SKM-1 (cell line): ENCODE results near the gene FBXW4.

Experiments used
- DNase-seq: peaks from one replicate; lab custom pipeline; 2025; ENCODE audit not compliant: unreplicated experiment; lab: John Stamatoyannopoulos, UW

The FBXW4 gene

DNA sequence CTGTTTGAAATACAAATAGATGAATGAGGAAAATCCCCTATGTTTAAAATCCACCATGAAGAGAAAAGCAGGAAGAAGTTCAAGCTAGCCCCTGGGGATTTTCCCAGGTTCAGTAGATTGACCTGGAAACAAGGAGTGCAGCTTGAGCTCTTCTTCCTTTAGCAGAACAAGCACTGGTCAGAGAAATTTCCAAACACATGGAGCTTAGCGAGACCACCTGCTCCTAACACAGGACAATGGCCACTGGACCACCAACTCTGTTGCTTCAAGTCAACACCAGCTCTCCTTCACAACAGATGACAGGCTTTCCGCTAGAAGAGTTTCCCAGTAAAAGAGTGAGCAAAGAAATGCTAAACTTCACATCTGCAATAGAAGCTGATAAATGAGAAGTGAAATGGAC lies 9.4 kb upstream of the FBXW4 start:
- no peak for DNase-seq

DNA sequence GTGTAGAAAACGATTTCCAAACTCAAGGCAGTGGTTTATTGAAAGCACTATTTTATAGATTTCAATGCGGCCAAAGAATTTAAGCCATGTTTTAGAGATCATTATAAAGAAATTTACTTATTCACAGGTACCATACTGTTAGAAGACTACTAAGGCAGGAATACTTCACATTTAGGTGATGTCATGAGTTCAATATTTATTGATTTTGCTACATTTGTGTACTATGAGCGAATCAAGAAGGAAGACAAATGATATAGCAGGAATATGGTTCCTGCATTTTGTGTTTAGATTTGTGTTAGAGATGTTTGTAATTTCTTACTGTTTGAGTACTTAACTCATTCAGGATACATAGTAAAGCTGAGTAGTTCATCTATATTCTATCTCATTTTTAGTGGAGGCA lies 1.7 kb upstream of the FBXW4 start:
- no peak for DNase-seq

DNA sequence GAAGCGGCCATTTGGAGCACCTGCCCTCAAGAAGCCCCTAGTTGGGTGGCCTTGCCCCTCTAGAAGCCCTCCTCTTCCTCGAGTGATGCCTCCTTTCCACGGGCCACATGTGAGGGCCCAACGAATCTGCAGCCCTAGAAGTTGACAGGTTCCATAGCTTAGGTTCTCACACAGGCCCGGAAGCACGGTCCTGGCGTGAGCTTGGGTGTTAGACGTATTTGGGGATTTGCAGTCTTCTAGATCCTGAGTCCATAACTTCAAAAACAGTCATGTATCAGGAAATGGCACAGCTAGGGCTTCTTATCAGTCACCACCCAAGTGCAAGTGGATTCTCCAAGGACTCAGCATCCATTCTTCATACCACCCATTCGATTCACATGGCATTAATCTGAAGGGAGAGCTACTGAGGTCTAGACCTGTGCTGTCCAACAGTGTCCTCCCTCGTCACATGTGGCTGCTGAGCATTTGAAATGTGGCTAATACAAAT lies 477 bp upstream of the FBXW4 start:
- DNase-seq: no peak

DNA sequence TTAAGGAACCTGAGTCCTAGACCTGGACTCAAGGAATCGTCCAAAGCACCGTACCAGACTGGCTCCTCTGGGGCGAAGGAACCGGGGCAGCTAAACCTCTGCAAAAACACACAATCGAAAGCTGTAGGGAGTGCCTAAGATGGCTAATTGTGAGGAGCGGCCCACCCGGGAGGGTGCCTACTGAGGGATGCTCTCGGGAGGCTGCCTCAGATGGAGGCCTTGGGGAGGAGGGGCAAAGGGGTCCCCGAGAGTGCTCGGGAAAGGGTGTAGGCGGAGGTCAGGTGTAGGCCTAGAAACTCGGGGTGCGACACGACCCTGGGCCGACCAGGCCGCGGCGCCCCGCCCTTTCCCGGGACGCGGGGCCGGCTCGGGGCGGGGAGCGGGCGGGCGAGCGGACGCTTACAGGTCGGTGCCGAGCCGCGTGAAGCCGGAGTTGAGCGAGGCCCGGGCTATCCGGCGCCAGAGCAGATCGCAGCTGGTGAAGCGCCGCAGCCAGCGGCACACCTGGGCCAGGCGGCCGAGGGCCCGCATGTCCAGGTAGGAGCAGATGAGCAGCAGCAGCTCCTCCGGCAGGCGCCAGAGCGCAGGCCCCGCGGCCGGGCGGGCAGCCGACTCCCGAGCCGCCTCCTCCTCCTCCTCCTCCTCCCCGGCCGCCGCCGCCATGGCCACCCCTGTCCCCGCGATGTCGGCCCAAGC lies 844 bp downstream of the FBXW4 start:
- DNase-seq: no peak

DNA sequence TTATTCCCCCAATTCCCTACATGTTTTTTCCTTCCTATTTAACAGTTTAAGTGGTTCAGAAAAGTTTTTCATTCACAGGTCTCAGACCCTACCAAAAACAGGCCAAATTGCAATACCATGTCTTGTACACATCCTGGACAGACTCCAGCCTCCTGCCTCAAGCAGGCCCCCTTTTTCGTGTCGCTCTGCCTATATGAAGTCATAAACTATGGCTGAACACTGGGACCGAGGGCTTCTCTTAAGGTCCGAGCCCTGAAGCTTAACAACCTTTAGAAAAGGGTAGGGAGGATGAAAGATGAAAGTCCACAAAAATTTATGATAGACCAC lies 1.4 kb downstream of the FBXW4 start:
- DNase-seq: no peak

DNA sequence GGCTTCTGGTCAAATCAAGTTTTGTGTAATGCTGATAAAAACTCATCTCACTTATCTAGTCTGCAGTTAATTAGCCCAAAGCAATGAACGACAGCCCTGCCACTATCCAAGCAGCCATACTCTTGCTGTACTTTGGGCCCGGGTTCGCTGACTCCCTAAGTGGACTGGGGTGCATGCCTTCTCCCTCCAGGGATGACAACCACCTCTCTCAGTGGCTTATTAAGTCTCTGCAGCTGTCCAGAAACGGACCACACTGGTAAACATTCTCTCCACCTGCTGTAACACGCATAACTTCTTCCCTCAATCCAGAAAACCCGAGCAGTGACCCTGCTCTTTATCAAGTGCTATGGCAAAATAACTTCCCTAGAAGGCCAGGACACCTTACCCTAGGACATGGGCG lies 3.9 kb downstream of the FBXW4 start:
- no peak for DNase-seq

DNA sequence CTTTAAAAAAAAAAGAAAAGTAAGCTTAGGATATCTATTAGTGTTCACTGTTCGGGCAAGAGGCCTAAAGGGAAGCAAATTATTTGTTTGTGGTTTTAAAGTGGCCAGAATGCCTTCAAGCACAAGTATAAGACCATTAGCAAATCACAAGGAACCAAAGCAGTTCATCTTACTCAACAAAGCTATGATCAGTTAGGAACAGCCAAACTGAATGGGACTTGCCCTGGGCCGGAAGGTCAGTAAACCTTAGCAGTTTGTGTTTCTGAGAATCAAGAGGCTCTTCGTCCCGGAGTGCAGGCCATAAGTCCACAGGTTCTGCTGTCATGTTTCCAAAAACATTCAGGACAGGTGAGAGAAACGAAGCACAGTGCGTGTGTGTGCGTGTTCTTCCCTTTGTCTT lies 4.5 kb downstream of the FBXW4 start:
- DNase-seq: no peak

DNA sequence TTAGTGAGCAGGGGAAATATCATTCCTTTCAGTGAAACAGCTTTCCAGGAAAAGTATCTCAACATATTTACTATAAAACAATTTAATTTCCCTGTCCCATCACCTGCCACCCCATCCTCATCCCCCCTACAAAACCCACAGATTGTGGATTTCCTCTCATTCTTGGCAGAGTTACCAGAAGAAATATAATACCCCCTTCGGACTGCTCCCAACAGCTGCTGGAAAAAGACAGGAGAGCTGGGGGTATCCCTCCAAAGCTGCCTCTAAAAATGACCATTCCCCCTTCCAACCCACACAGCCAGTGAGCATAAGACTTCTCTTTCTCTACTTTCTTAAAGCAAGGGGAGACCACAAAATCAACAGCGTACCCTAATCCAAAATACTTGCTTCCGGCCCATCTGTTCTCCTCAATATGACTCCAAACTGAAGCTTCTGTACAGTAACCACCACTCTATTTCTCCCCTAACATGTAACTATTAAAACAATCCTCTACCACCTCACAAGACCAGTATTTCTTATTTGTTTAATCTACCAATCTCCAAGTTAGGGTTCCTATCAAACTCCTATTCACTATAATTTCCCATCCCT lies 7.8 kb downstream of the FBXW4 start:
- no peak for DNase-seq

DNA sequence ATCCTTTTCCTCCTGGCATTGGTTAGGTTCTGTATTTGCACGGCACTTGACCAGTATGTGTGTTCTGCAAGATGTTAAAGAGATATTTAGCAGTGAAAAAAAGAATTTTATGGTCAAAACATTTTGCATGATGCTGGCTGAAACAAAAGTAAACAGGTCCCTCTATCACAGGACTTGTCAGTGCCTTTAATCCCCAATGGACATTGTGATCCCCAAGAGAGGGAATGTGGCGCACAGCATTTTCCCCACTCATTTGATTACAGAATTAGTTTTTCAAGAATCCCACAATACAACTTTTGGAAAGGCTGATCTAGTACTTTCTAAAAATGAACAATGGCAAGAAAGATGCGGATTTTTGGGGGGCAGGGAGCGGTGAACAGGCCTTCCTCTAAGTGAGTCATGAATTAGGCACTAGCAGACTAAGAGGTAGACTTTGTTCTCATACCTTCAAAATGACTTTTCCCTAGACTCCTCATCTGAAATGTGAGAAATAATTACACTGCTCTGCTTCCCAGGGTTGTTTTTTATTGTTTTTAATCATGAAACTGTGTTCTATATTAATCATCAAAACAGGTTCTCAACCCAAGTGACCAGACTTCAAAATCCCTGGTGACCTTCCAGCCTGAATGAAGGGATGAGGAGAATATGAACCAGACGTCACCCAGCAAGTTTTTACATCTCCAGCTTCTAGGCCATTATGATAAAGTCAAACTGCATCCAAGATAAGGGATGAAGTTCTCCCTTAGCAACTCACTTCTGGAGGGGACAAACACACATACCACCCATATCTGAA lies 8.6 kb downstream of the FBXW4 start:
- DNase-seq: no peak

DNA sequence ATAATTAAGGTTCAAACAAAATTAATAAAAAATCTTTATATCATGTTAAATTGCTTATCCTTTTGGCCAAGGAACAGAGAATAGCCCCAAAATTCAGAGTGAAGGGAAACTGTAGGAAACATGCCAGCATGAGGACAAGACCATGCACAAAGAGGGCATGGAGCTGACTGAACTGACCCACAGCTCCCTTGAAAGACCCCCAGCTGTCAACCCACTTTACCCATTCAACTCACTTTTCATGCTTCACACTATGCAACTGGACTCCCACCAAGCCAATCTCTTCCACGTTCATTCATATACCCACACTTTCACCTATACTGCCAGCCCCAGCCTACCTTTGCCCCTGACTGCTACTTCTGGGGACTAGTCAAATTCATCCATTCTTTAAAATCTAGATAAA lies 10.2 kb downstream of the FBXW4 start:
- no peak for DNase-seq

DNA sequence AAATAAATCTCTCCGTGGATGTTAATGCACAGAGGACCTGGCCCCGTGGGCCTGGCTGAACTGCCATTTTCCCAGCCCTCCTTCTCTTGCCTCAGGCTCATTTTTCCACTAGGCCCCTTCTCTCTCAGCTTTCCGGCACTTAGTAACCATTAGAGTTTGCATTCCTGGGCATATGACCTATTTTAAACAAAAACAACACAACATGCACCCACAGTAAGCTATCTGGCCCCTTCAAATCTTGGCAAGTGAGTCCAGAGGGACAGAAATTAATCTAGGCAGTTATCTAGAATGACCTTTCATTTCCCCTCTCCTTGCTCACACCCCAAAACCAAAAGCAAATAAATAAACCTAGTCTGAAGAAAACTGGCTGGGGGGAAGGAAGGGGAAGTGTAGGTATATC lies 11.7 kb downstream of the FBXW4 start:
- no peak for DNase-seq

DNA sequence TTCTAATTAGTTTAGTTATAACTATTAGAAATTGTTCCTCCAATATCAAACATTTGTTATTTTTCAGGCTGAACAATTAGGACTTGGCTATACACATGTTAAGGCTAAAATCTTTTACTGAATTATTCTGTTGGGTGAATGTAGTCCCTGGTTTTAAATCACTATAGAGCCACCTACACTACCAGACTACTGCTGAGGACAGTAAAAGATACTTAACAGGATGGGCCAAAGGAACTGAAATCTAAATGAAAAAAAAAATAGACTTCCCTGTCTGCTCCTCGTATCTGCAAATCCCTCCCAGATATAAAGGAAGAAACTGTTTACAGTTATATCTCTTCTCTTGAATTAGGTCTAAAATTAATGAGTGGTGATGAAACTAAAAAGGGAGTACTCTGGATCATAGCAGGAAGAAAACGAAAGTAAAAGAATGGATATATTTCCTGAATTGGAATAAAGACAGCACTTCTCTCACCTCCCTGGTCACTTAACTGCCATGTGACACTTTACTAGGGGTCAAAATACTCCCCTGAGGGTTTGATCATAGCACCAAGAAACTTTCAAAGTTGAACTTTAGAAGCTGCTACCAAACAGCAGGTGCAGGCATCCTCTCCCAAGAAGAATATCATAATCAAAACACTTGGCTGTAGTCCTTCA lies 12.7 kb downstream of the FBXW4 start:
- DNase-seq: no peak

DNA sequence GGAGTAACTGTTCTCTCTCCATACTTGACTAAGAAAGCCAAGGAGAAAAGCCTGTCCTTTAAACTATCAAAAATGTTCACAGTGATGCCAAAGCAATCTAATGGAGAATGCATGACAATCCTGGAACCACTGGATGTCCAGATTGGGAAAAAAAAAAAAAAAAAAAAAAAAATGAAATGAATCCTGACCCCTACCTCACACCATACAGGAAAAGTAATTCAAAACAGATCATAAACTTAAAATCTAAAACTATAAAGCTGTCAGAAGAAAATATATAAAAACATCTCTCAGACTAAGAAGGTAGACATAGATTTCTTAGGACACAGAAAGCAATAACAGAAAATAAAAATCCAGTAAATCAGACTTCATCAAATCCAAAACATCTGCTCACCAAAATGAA lies 18.4 kb downstream of the FBXW4 start:
- no peak for DNase-seq

DNA sequence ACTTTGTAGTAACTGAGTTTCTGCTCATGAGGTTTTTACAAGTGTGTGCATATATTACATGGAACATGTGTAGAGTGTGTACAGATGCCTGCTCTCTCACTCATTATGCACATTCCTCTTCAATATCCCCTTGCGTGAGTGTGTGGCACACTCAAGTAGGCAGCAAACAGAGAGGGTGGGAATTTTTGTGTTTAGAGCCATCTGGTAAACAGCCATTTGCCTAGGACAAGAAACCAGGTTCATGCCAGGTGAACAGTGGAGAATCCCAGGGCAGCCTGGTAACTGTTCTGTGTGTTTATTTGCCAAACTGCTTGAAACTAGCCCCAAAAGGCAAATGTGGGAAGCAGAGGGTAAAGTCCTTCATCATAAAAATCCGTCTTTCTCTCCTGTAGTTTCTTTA lies 19.9 kb downstream of the FBXW4 start:
- no peak for DNase-seq

DNA sequence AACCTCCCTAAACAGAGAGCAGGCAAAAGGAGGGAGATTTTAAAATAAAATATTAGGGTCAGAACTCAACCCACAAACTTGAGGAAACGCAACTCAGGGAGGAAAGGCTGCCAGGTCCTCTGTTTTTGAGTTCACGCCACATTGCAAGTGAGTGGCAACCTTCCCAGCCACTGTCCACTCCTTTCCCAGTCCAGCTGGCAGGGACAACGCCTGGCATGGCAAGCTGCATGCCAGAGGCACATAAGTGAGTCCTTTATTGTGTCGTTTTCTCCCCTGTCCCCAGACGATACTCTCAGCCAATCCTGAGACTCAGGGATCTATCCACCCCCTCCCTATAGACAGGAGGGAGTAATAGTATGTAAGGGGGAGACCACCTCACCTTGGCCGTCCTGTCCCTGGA lies 22.4 kb downstream of the FBXW4 start:
- DNase-seq: no peak

DNA sequence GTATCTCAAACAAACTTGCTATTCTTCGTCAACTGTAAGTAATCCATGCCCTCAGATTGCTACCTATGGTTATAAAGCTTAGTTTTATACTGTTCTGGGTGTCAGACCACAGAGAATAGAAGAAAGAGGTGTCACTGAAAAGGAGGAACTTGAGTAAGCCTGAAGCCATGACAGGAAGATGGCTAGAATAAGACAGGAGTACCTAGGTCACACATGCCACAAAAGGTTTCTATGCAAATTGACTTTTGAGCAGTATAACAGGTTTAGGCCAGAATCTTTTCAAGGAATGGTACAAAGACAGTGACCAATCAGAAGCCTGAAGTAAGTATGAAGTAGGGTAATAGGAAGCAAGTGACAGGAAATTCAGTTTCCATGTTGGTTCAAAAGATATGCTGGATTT lies 23.5 kb downstream of the FBXW4 start:
- no peak for DNase-seq

DNA sequence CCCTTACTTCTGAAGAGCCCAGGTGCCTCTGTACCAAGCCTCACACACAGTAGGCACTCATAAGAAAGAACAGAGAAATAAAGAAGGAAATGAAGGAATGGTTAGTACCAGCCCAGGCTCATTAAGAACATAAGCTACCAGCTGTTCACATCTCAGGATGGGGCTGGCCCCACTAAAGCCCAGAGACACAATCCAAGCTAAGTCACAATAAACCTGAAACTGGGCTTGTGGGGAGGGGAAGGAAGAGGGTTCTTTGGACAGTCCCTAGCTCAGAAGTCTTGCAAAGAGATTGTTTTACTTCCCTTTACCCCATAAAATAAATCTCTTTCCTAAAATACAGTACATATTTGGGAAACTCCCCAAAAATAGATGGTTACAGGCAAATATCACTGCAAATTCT lies 24.3 kb downstream of the FBXW4 start:
- no peak for DNase-seq

DNA sequence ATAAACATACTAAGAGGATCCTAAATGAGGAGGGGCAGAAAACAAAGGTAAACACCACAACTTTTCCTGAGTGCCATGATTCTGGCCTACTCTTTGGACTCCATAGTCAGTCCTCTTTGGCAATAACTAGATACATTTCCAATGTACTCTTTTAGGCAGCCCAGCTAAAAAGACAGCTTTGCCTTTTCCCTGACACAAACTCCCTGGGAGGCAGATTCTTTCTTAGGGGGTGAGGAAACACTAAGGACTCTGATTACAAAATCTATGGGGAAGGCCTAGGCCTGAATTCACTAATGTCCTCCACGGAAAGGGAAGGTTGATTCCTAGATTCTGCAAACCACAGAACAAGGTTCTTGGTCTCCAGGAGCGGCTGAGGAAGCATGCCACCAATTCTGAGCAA lies 25.8 kb downstream of the FBXW4 start:
- no peak for DNase-seq

DNA sequence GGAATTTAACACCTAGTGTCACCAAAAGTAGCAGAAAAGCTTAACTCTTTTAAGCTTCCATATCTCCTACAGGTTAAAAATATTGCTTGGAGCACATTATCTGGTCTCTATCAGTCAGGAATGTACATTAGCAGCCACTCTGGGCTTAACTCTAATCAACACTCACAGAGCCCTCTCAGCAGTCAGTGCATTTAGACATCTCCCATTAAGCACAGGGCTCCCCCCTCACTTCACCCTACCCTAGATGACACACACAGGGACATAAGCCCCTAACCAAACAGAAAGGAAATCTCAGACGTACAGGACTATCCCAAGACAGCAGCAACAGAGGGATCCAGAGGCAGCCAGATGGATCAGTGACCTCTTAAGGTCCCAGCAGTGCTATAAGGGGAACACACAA lies 26.4 kb downstream of the FBXW4 start:
- DNase-seq: no peak

DNA sequence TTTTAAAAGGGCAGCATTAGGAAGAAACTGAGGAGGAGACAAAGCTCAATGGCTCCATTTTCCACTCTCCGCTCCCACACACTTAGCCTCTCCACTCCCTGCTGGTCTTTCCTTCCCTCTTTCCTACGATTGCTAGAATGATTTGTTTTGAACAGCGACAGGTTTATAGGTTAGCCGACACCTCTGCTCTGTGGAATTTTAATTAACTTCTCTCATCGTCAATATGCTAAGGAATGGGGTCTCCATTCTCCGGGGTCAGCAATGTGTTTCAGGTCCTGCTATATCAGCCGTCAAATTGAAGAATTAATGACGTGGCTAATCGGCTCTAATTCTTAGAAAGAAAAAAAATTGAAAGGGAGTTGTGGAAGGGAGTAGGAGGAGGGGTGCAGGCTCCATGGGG lies 28.9 kb downstream of the FBXW4 start:
- no peak for DNase-seq

DNA sequence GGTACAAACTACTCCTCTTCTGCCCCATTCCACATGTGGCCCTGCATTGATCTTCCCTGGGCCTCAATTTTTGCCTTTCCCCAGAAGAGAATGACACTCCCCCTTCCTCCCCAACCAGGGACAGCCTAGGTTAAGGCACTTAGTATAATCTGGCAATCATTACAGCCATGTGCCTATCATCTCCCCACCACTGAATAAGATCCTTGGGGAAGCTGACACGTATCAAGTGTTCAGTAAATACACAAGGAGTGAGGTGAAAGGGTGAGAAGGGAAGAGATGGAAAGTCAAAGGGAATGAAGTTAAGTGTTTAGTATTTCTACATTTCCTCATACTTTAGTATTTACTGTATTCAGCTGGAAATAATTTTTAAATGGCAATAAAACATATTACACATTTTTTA lies 31.9 kb downstream of the FBXW4 start:
- DNase-seq: no peak

DNA sequence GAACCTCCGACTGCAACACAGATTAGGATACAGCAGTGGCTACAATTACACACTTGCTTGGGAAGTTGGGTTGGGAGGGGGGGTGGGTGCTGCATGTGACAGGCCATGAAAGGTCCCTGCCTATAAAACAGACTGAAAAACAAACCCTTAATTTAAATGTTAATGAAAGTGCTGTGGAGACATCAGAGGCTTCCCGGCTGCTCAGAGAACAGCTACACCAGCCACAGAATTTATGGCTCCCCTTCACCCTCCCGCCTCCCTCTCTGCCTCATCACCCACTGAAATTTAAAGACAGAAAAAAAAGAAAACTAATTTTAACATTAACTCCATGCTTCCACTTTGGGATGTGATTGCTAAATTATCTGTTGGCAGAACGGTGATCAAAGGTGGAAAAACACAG lies 34.7 kb downstream of the FBXW4 start:
- no peak for DNase-seq
